K562 (cell line): Measurements from ENCODE around the gene COL24A1. TPM values are rescaled to one million over a fixed set of nuclear protein-coding genes. Genes with fewer than 3 reads are reported as not detected.

Source experiments
- ATAC-seq: fragments of 200-7000 bp; cut with Tn5 transposase; 3 replicates; pipeline ENCODE4 v1.9.1; 2020; ENCODE audit warnings: moderate library complexity
- BruUV-seq: library from RNA; stranded (reverse); fragments of 400-500 nt; replicated peaks from 2 replicates; lab custom pipeline; 2021; lab: Mats Ljungman, UMichigan
- CTCF ChIA-PET: fragments of 300-600 bp; formaldehyde crosslinking; extraction: SDS; loops from one replicate; lab custom pipeline; 2021; ENCODE audit warnings: low intra/inter-chr PET ratio; lab: Yijun Ruan, JAX
- POLR2A ChIA-PET: fragments of 300-600, 350-650 bp; sonication (Branson Sonifier 250); formaldehyde crosslinking; extraction: SDS; loops from one replicate; lab custom pipeline; 2021; ENCODE audit warnings: antibody characterized with exemption, inconsistent platforms; lab: Yijun Ruan, JAX
- DNase-seq, 4 experiments: peaks; one replicate each; pipeline versions ENCODE4 v3.0.0 to v3.0.0-alpha.2; 2011 to 2018; ENCODE audit warnings: low spot score in 3 of 4, mixed read lengths in 3 of 4; ENCODE audit errors: extremely low read depth in 1 of 4
- FAIRE-seq: peaks from 2 replicates; lab custom pipeline; 2011; peaks lifted over from hg19 to GRCh38; lab: Jason Lieb, UNC
- H2AFZ ChIP-seq: 2 replicates; pipeline ENCODE4 v1.6.0; 2011; ENCODE audit warnings: low read depth, low read length, control low read depth, inconsistent platforms
- H3K27ac ChIP-seq: fragments of 200-600 bp; 3 replicates; pipeline ENCODE4 v1.8.0; 2011; ENCODE audit warnings: low read depth, mild to moderate bottlenecking, control low read depth, inconsistent platforms, low read length, moderate library complexity, mixed read lengths; ENCODE audit errors: extremely low read depth
- H3K27me3 ChIP-seq, 2 experiments: fragments of 300-600 bp in 1 of 2; 2 replicates in 1 of 2; 3 replicates in 1 of 2; pipeline versions ENCODE4 v1.6.0 to v1.8.0; 2011; ENCODE audit warnings: inconsistent platforms in 2 of 2, low read length in 2 of 2, mild to moderate bottlenecking in 1 of 2, mixed read lengths in 1 of 2, moderate library complexity in 1 of 2; ENCODE audit not compliant: control insufficient read depth in 2 of 2, insufficient read depth in 2 of 2
- H3K36me3 ChIP-seq: fragments of 300-600 bp; 3 replicates; pipeline ENCODE4 v1.8.0; 2011; ENCODE audit warnings: mild to moderate bottlenecking, low read length, inconsistent platforms; ENCODE audit not compliant: control insufficient read depth, insufficient read depth
- H3K4me1 ChIP-seq, 2 experiments: fragments of 200-600 bp in 1 of 2; replicated peaks in 1 of 2; 2 replicates in 1 of 2; 3 replicates in 1 of 2; pipeline versions ENCODE4 v1.5.1 to v1.8.0; 2011; ENCODE audit warnings: inconsistent platforms in 2 of 2, low read length in 2 of 2, mild to moderate bottlenecking in 1 of 2, mixed read lengths in 1 of 2, moderate library complexity in 1 of 2; ENCODE audit not compliant: control insufficient read depth in 2 of 2, insufficient read depth in 2 of 2
- H3K4me2 ChIP-seq: 2 replicates; pipeline ENCODE4 v1.6.1; 2011; ENCODE audit warnings: low read length, control low read depth, inconsistent platforms, mixed read lengths; ENCODE audit not compliant: insufficient read depth
- H3K4me3 ChIP-seq: fragments of 200-600 bp; sonication (generic), shearing (Covaris generic); 2 replicates; pipeline ENCODE4 v1.5.1; 2016; ENCODE audit warnings: control low read depth, inconsistent platforms
- H3K79me2 ChIP-seq: fragments of 200-600 bp; 3 replicates; pipeline ENCODE4 v1.8.0; 2011; ENCODE audit warnings: low read length, inconsistent platforms; ENCODE audit not compliant: control insufficient read depth, insufficient read depth
- H3K9ac ChIP-seq, 2 experiments: 2 replicates each; pipeline versions ENCODE4 v1.6.0 to v1.6.1; 2011; ENCODE audit warnings: low read depth in 2 of 2, low read length in 2 of 2, control low read depth in 1 of 2, inconsistent platforms in 1 of 2, mild to moderate bottlenecking in 1 of 2, mixed read lengths in 1 of 2; ENCODE audit not compliant: insufficient read depth in 1 of 2
- H3K9me1 ChIP-seq: one replicate; pipeline ENCODE4 v1.6.0; 2011; ENCODE audit warnings: inconsistent platforms, mild to moderate bottlenecking, low read length, moderate library complexity; ENCODE audit not compliant: control insufficient read depth, insufficient read depth
- H3K9me3 ChIP-seq: replicated peaks from 2 replicates; pipeline ENCODE4 v1.5.1; 2011; ENCODE audit warnings: low read depth, low read length, inconsistent platforms; ENCODE audit not compliant: control insufficient read depth, insufficient read depth
- H4K20me1 ChIP-seq: replicated peaks from 2 replicates; pipeline ENCODE4 v1.6.1; 2011; ENCODE audit warnings: low read length, inconsistent platforms, mixed read lengths; ENCODE audit not compliant: control insufficient read depth, insufficient read depth
- CHAMP1 ChIP-seq: fragments of 450-650 bp; IDR thresholded peaks from 2 replicates; pipeline ENCODE4 v1.6.1; 2016; ENCODE audit warnings: mild to moderate bottlenecking
- CHCHD3 ChIP-seq: fragments of 250-450 bp; sonication (Bioruptor Pico); IDR thresholded peaks from 2 replicates; pipeline ENCODE4 v2.1.2; 2022; ENCODE audit warnings: mild to moderate bottlenecking
- FIP1L1 ChIP-seq: fragments of 200-400 bp; formaldehyde crosslinking; IDR thresholded peaks from 2 replicates; pipeline ENCODE4 v1.6.1; 2018; ENCODE audit warnings: mild to moderate bottlenecking, low read depth, low read length; ENCODE audit not compliant: poor library complexity, severe bottlenecking
- ILF3 ChIP-seq: fragments of 450-650 bp; IDR thresholded peaks from 2 replicates; pipeline ENCODE4 v1.6.1; 2018; ENCODE audit warnings: antibody characterized with exemption, mild to moderate bottlenecking, moderate library complexity, borderline replicate concordance
- PCBP1 ChIP-seq: fragments of 200-400 bp; formaldehyde crosslinking; IDR thresholded peaks from 2 replicates; pipeline ENCODE4 v1.6.1; 2018; ENCODE audit warnings: mild to moderate bottlenecking, low read depth, low read length; ENCODE audit not compliant: poor library complexity, severe bottlenecking
- RAD21 ChIP-seq, 2 experiments: fragments of 250-450 bp in 1 of 2; fragments of 450-650 bp in 1 of 2; sonication (Bioruptor Pico) in 1 of 2; formaldehyde crosslinking in 1 of 2; IDR thresholded peaks in 1 of 2; conservative IDR thresholded peaks in 1 of 2; 2 replicates each; pipeline versions ENCODE4 v1.4.0 to v1.8.0; 2020 to 2022; ENCODE audit warnings: mild to moderate bottlenecking in 2 of 2, moderate library complexity in 1 of 2
- SAP30 ChIP-seq: fragments of 200-600 bp; sonication (generic); IDR thresholded peaks from 2 replicates; pipeline ENCODE4 v1.6.1; 2012; ENCODE audit warnings: borderline replicate concordance, low read depth, mild to moderate bottlenecking, moderate library complexity, low read length, control low read depth, inconsistent platforms; ENCODE audit not compliant: insufficient read depth, poor library complexity, severe bottlenecking
- ZNF184 ChIP-seq: sonication (generic); formaldehyde crosslinking; IDR thresholded peaks from 2 replicates; pipeline ENCODE4 v1.5.0; 2020; ENCODE audit warnings: missing genetic modification reagents
- ZNF239 ChIP-seq: fragments of 250-450 bp; sonication (Bioruptor Pico); IDR thresholded peaks from 2 replicates; pipeline ENCODE4 v1.4.0; 2020; ENCODE audit warnings: mild to moderate bottlenecking
- ZNF584 ChIP-seq: fragments of 200-800 bp; sonication (Bioruptor generic); IDR thresholded peaks from 2 replicates; pipeline ENCODE4 v1.6.1; 2016; ENCODE audit warnings: low read depth, mild to moderate bottlenecking, missing genetic modification characterization, missing compliant biosample characterization
- ZNF695 ChIP-seq: fragments of 450-650 bp; formaldehyde crosslinking; IDR thresholded peaks from 2 replicates; pipeline ENCODE4 v1.4.0; 2020; ENCODE audit warnings: mild to moderate bottlenecking, moderate library complexity
- WGBS: fragments of 100-300 bp; shearing (Covaris generic); methylation state at CpG from one replicate; pipeline ENCODE4 v1.1.6; 2016; ENCODE audit warnings: low coverage, mixed read lengths; ENCODE audit not compliant: insufficient coverage; ENCODE audit errors: missing lambda C conversion rate; 5-methylcytosine and 5-hydroxymethylcytosine counted together
- in situ Hi-C: fragments of 300-500 bp; cut with MboI; formaldehyde crosslinking; loops from 4 replicates; pipeline ENCODE4 v1.15.0; 2018; ENCODE audit warnings: inconsistent platforms, mixed read lengths
- intact Hi-C: fragments of 100-400 bp; cut with micrococcal nuclease; formaldehyde crosslinking; loops from 2 replicates; pipeline ENCODE4 v1.14.2; 2022
- polyA plus RNA-seq, 8 experiments: library from polyadenylated mRNA; depleted of rRNA in 4 of 8; stranded (reverse) in 5 of 8; unstranded in 3 of 8; fragments of >200 nt; fragmentation: Nextera tagmentation in 2 of 8; fragmentation: Illumina TruSeq in 1 of 8; extraction: Ambion mirVana in 2 of 8; extraction: Trizol in 1 of 8; gene quantifications; 2 replicates each; pipeline versions ENCODE4 v1.2.1 to v1.2.3, GENCODE V29; 2011 to 2014; ENCODE audit warnings: inconsistent platforms in 1 of 8, missing spikeins in 1 of 8
- total RNA-seq, 7 experiments: library from RNA; depleted of rRNA in 6 of 7; stranded (reverse); fragments of >200 nt in 6 of 7; fragmentation: Illumina TruSeq in 2 of 7; extraction: Trizol in 2 of 7; gene quantifications; 2 replicates each; pipeline versions ENCODE4 v1.2.1 to v1.2.3, GENCODE V29; 2011 to 2021; ENCODE audit warnings: low replicate concordance in 1 of 7

The COL24A1 gene
- total and polyA plus RNA-seq, 9 of the 15 experiments (the other 6 are each of a cell fraction or from before 2014, with no cell fraction given): 0.01 to 0.06 (median 0.03) TPM; not detected in 2

GRCh38 chr1:86205741-86206140 is 49.2 kb upstream of the COL24A1 start:
- Histone ChIP-seq H3K4me2 (no peak overlapping the region), H3K4me1 (no peaks in the 10 kb centered on the region), H2AFZ (no peak overlapping the region), H3K79me2 (no peaks in the 10 kb centered on the region), H3K27ac (no peak overlapping the region), H3K27me3 (no peaks in the 10 kb centered on the region), H3K4me3 (no peak overlapping the region), H3K9me3 (no peaks in the 10 kb centered on the region), H3K9ac (no peak overlapping the region), H3K9me1 (no peaks in the 10 kb centered on the region), H3K36me3 (no peaks in the 10 kb centered on the region), H4K20me1 (no peaks in the 10 kb centered on the region)
- ATAC-seq (no peak), FAIRE-seq (no peak), DNase-seq (no peak)
- intact Hi-C loops (no loop called here), in situ Hi-C loops (no loop called here)
- no peak for TF ChIP-seq FIP1L1
- no peak for TF ChIP-seq CHAMP1
- TF ChIP-seq ZNF584 (CRISPR knock-in tag): no peak
- TF ChIP-seq ZNF184 (CRISPR knock-in tag): no peak
- TF ChIP-seq ZNF695: no peak
- no peak for TF ChIP-seq CHCHD3 (CRISPR knock-in tag)
- TF ChIP-seq SAP30: no peak
- no peak for TF ChIP-seq ILF3
- no peak for TF ChIP-seq RAD21 (CRISPR knock-in tag; conservative IDR thresholded peaks at IDR 0.05 in 1 of 2, IDR thresholded peaks at IDR 0.05 in 1 of 2)
- TF ChIP-seq ZNF239: no peak
- no peak for TF ChIP-seq PCBP1
- no TSS peak for BruUV-seq
- 0% methylated on average over 3 of the region's 3 CpGs for WGBS
- POLR2A ChIA-PET: no interaction called here
- CTCF ChIA-PET: no interaction called here
